ENCODE data around the gene EGFL7.

The EGFL7 gene

DNA sequence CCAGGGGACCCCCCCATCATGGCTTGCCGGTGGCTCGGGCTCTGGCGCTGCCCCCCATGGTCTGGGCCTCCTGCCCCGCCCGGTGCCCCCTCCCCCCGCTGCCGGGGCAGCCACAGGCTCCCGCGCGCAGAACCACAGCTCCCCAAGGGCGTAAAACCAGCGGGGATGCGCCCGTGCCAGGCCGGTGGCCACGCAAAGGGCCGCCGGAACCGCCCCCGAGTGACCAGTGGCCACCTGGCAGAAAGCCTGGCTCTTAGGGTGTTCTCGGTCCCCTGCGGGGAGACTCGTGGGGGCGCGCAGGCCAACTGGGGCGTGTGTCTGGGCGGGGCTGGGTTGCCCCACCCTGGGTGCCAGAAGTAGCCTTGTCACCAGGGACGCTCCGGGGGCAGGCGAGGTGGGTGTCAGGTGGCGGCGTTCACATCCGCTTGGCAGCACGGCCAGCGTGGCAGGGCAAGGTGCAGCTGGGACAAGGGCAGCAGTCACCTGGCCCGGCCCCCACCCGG lies 25.1 kb downstream of the EGFL7 start:
- Histone ChIP-seq H3K4me1 (ENCODE audit: control insufficient read depth in 2 of 2, insufficient read depth in 2 of 2, low read length in 2 of 2) (peaks cover 32 to 50% of the 10 kb centered on the region in 2 donors), H3K9ac (ENCODE audit: low read depth in 1 of 2, low read length in 2 of 2) (peak overlapping the region in 1 of 2 donors; percentile 56), H3K27ac (ENCODE audit: low read depth in 2 of 2, low read length in 2 of 2) (peak overlapping the region; percentile 86 to 92), H3K36me3 (ENCODE audit: control insufficient read depth in 2 of 2, insufficient read depth in 2 of 2, low read length in 2 of 2) (peaks cover 0 to 2% of the 10 kb centered on the region in 2 donors), H3K9me3 (ENCODE audit: control insufficient read depth in 2 of 2, low read length in 2 of 2) (no peaks in the 10 kb centered on the region), H3K27me3 (ENCODE audit: control insufficient read depth in 2 of 2, insufficient read depth in 2 of 2, low read length in 2 of 2) (no peaks in the 10 kb centered on the region), H3K4me3 (ENCODE audit: low read length in 2 of 2) (peak overlapping the region in 1 of 2 donors; percentile 25)

DNA sequence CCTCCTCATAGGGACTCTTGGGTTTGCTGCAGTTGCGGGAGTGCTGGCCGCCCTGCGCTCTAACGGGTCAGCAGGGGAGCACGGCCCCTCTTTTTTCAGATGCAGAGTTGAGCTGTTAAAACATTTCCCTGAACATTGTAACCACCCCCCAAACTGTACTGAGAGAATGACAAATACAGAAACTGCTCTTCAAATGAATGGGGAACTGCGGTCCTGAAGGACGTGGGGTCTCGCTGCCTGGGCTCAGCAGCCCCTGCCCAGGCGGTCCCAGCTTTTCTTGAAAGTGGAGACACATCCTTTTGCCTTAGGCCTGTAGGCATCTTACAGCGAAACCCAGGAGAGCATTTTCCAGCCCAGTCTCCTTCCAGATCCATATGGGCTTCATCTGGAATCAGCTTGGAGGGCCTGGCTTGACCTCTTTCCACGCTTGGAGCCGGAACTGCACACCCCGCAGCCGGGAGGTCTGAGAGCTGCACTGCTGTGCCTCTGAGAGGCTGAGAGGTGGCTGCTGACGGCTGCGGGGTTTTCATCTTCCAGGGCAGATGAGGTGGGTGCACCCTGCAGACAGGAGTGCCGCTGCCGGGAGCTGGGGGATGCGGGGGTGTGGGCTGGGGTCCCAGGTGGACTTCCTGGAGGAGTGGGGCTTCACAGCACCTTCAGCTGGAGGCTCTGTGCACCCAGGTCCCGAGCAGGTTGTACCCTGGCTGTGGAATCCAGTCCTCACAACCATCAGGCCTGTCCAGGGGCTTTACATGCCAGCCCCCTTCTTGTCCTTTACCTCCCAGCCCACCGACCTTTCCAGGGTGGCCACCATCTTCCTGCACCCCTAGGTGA lies 25.8 kb downstream of the EGFL7 start:
- no peaks in the 10 kb centered on the region for H3K9me3 ChIP-seq (ENCODE audit: control insufficient read depth in 2 of 2, low read length in 2 of 2)
- H3K27ac ChIP-seq (ENCODE audit: low read depth in 2 of 2, low read length in 2 of 2) = peak overlapping the region; percentile 86 to 92
- H3K4me1 ChIP-seq (ENCODE audit: control insufficient read depth in 2 of 2, insufficient read depth in 2 of 2, low read length in 2 of 2) = peaks cover 39 to 57% of the 10 kb centered on the region in 2 donors
- no peak overlapping the region for H3K4me3 ChIP-seq (ENCODE audit: low read length in 2 of 2)
- H3K36me3 ChIP-seq (ENCODE audit: control insufficient read depth in 2 of 2, insufficient read depth in 2 of 2, low read length in 2 of 2) = peaks cover 0 to 2% of the 10 kb centered on the region in 2 donors
- no peaks in the 10 kb centered on the region for H3K27me3 ChIP-seq (ENCODE audit: control insufficient read depth in 2 of 2, insufficient read depth in 2 of 2, low read length in 2 of 2)
- peak overlapping the region in 1 of 2 donors; percentile 56 for H3K9ac ChIP-seq (ENCODE audit: low read depth in 1 of 2, low read length in 2 of 2)

DNA sequence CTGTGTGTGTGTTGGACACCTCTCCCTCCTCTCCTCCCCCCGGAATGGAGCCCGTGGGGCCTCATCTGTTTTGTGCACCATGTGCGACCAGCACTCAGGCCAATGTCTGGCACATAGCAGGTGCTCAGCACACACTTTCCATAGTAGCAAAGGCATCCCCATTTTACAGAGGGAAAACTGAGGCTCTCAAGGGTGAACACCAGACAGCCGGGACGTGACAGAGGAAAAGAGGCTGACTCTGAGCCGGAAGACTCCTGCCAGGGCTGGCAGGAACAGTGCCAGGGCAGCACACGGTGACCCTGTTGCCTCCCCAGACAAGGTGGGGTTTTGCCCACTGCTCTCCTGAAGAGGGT lies 26.4 kb downstream of the EGFL7 start:
- Histone ChIP-seq H3K27ac (ENCODE audit: low read depth in 2 of 2, low read length in 2 of 2) (peak overlapping the region in 1 of 2 donors; percentile 92), H3K4me3 (ENCODE audit: low read length in 2 of 2) (no peak overlapping the region), H3K4me1 (ENCODE audit: control insufficient read depth in 2 of 2, insufficient read depth in 2 of 2, low read length in 2 of 2) (peaks cover 40 to 62% of the 10 kb centered on the region in 2 donors), H3K36me3 (ENCODE audit: control insufficient read depth in 2 of 2, insufficient read depth in 2 of 2, low read length in 2 of 2) (no peaks in the 10 kb centered on the region), H3K9ac (ENCODE audit: low read depth in 1 of 2, low read length in 2 of 2) (peak overlapping the region in 1 of 2 donors; percentile 41), H3K27me3 (ENCODE audit: control insufficient read depth in 2 of 2, insufficient read depth in 2 of 2, low read length in 2 of 2) (no peaks in the 10 kb centered on the region), H3K9me3 (ENCODE audit: control insufficient read depth in 2 of 2, low read length in 2 of 2) (no peaks in the 10 kb centered on the region)

DNA sequence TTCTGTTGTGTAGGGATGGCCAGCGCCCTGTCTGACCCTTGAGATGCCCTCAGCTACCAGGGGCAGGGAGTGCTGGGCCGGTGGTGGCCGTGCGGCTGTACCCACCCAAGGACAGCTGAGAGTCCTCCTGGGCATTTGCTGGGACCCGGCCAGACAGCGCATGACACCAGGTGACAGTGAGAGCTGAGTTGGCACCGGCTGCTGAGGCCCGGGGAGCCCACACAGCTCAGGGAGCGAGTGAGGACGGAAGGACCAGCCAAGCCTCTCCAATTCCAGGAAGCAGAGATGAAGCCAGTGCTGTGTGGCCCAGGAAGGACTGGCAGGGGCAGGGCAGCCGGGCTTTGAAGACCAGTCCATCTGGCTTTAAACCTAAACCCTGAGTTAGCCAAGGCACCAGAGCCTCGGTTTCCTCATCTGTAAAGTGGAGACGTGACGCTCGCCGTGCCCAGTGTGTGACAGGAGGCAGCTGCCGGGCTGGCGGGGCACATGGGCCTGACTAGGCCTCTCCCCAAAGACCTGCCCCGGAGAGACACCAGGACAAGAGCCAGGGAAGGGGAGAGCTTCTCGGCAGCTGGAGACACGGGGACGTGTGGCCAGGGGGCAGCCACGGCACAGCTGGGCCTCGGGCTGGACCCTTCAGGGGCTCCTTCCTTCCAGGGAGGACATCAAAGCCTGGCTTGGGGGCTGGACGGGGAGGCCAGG lies 27.5 kb downstream of the EGFL7 start:
- Histone ChIP-seq H3K27ac (ENCODE audit: low read depth in 2 of 2, low read length in 2 of 2) (no peak overlapping the region), H3K36me3 (ENCODE audit: control insufficient read depth in 2 of 2, insufficient read depth in 2 of 2, low read length in 2 of 2) (no peaks in the 10 kb centered on the region), H3K9me3 (ENCODE audit: control insufficient read depth in 2 of 2, low read length in 2 of 2) (no peaks in the 10 kb centered on the region), H3K27me3 (ENCODE audit: control insufficient read depth in 2 of 2, insufficient read depth in 2 of 2, low read length in 2 of 2) (no peaks in the 10 kb centered on the region), H3K4me1 (ENCODE audit: control insufficient read depth in 2 of 2, insufficient read depth in 2 of 2, low read length in 2 of 2) (peaks cover 41 to 69% of the 10 kb centered on the region in 2 donors), H3K9ac (ENCODE audit: low read depth in 1 of 2, low read length in 2 of 2) (no peak overlapping the region), H3K4me3 (ENCODE audit: low read length in 2 of 2) (no peak overlapping the region)

DNA sequence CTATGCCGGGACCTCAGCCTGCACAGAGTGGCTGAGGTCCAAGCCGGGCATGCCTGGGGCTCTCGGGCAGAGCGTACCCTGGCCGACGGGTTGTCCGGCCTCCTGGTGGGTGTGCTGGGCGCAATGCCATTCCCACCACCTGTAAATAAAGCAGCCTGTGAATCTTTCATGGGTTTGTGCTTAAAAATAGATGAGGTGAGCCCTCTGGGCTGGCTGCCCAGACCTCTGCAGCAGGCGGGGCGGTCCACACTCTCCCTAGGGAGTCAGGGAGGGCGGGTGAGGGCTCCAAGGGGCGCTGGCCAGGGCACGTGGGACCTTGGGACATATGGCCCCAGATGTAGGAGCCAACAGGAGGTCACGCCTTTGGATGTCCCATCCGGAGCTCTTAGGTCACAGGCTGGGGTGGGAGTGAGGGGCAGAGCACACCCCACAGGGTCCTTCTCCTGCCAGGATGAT lies 28.1 kb downstream of the EGFL7 start:
- H3K27ac ChIP-seq (ENCODE audit: low read depth in 2 of 2, low read length in 2 of 2) = no peak overlapping the region
- no peaks in the 10 kb centered on the region for H3K27me3 ChIP-seq (ENCODE audit: control insufficient read depth in 2 of 2, insufficient read depth in 2 of 2, low read length in 2 of 2)
- no peaks in the 10 kb centered on the region for H3K9me3 ChIP-seq (ENCODE audit: control insufficient read depth in 2 of 2, low read length in 2 of 2)
- no peak overlapping the region for H3K9ac ChIP-seq (ENCODE audit: low read depth in 1 of 2, low read length in 2 of 2)
- peaks cover 41 to 69% of the 10 kb centered on the region in 2 donors for H3K4me1 ChIP-seq (ENCODE audit: control insufficient read depth in 2 of 2, insufficient read depth in 2 of 2, low read length in 2 of 2)
- H3K4me3 ChIP-seq (ENCODE audit: low read length in 2 of 2) = no peak overlapping the region
- H3K36me3 ChIP-seq (ENCODE audit: control insufficient read depth in 2 of 2, insufficient read depth in 2 of 2, low read length in 2 of 2) = no peaks in the 10 kb centered on the region

DNA sequence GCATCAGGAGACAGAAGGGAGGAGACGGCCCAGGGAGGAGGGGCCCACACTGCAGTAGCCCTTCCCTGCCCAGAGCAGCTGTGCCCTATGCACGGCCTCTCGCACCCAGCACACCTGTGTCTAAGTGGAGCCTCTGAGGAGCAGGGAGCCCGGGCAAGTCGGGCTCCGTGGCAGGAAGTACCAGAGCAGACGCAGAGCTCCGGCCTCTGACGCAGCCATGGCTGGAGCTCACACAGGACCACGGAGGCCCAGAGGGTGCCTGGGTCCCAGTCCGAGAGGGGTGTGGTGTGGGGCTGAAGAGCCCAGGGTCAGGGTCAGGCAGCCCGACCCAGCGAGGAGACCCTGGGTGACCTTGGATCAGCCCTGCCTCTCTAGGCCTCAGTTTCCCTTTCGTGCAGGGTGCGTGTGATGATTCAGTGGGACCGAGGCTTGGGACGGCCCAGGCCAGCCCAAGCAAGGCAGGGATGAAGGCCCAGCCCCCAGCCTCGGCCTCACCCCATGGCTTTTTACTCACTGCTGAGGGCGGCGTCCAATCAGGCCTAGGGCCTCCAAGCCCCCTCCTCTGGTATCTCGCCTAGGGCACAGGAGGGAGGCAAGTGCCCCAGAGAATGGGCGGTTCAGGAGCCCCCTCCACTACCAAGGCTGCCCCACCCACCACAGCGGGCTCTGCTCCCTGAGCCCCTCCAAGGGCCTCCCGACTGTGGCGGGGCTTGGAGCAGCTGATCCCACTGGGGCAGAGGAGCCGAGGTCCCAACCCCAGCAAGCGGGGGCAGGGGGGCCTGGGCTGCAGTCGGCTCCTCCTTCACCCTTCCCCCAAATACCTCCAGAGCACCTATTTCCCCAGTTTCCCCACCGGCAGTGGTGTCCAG lies 28.8 kb downstream of the EGFL7 start:
- Histone ChIP-seq H3K9me3 (ENCODE audit: control insufficient read depth in 2 of 2, low read length in 2 of 2) (no peaks in the 10 kb centered on the region), H3K9ac (ENCODE audit: low read depth in 1 of 2, low read length in 2 of 2) (no peak overlapping the region), H3K36me3 (ENCODE audit: control insufficient read depth in 2 of 2, insufficient read depth in 2 of 2, low read length in 2 of 2) (no peaks in the 10 kb centered on the region), H3K4me3 (ENCODE audit: low read length in 2 of 2) (no peak overlapping the region), H3K4me1 (ENCODE audit: control insufficient read depth in 2 of 2, insufficient read depth in 2 of 2, low read length in 2 of 2) (peaks cover 37 to 69% of the 10 kb centered on the region in 2 donors), H3K27me3 (ENCODE audit: control insufficient read depth in 2 of 2, insufficient read depth in 2 of 2, low read length in 2 of 2) (no peaks in the 10 kb centered on the region), H3K27ac (ENCODE audit: low read depth in 2 of 2, low read length in 2 of 2) (no peak overlapping the region)

DNA sequence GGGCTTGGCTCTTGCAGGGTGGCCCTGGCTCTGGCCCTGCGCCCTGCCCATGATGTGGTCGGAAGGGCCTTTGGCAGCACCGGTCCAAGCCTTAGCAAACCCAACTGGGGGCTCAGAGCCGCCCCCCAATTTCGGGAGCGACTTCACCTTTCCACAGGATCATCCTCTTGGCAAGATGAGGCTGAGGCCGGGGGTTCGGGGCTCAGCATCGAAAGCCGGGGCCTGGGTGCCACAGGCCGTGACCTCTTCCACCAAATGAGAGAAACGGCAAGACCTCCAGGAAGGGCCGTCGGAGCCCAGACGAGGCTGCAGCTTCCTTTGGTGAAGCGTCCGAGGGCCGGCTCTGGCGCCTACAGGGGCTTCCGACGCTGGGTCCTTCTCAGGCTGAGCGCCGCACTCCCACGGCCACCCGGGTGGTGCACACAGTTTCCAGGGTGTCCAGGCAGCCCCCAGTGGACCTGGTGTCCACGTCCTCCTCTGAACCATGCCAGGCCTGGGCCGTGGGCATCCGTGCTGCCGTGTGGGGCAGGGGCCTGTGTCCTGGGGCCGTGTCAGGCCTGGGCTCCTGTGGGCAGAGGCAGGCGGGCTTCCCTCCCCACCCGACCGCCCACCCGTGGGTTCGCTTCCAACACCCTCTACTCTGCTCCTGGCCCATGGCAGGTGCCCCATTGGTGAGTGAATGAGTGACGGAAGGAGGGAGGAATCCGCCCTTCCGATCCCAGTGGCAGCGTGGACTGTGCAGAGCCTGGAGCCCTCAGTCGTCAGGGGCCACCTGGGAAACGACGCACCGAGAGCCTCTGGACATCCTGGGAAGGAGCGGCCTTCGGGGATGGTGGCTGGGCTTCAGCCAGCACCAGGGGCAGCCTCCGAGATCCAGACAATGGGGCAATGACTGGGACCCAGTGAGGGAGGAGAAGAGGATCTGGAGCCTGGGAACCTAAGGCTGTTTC lies 29.7 kb downstream of the EGFL7 start:
- H3K4me1 ChIP-seq (ENCODE audit: control insufficient read depth in 2 of 2, insufficient read depth in 2 of 2, low read length in 2 of 2) = peaks cover 42 to 74% of the 10 kb centered on the region in 2 donors
- H3K36me3 ChIP-seq (ENCODE audit: control insufficient read depth in 2 of 2, insufficient read depth in 2 of 2, low read length in 2 of 2) = no peaks in the 10 kb centered on the region
- peak overlapping the region; percentile 7 to 45 for H3K4me3 ChIP-seq (ENCODE audit: low read length in 2 of 2)
- H3K9ac ChIP-seq (ENCODE audit: low read depth in 1 of 2, low read length in 2 of 2) = peak overlapping the region; percentile 15 to 52
- no peaks in the 10 kb centered on the region for H3K9me3 ChIP-seq (ENCODE audit: control insufficient read depth in 2 of 2, low read length in 2 of 2)
- peak overlapping the region; percentile 89 to 92 for H3K27ac ChIP-seq (ENCODE audit: low read depth in 2 of 2, low read length in 2 of 2)
- H3K27me3 ChIP-seq (ENCODE audit: control insufficient read depth in 2 of 2, insufficient read depth in 2 of 2, low read length in 2 of 2) = peaks cover 0 to 3% of the 10 kb centered on the region in 2 donors

DNA sequence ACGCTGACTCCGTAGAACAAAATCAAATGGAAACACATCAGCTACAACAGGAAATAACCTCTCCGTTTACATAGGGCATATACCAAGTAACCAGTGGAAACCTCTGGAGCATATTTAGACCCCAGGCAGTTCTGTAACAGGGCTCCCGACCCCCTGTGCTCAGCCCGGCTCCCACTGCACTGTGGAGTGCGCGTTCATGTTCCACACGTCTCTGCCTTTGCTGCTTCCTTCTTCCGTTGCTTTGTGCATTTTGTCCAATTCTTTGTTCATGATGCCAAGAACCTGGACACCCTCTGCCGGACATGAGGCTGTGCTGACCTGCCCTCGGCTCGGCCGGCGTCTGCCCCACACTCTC lies 30.4 kb downstream of the EGFL7 start:
- Histone ChIP-seq H3K4me3 (ENCODE audit: low read length in 2 of 2) (peak overlapping the region; percentile 7 to 45), H3K27me3 (ENCODE audit: control insufficient read depth in 2 of 2, insufficient read depth in 2 of 2, low read length in 2 of 2) (peaks cover 0 to 8% of the 10 kb centered on the region in 2 donors), H3K4me1 (ENCODE audit: control insufficient read depth in 2 of 2, insufficient read depth in 2 of 2, low read length in 2 of 2) (peaks cover 43 to 75% of the 10 kb centered on the region in 2 donors), H3K36me3 (ENCODE audit: control insufficient read depth in 2 of 2, insufficient read depth in 2 of 2, low read length in 2 of 2) (no peaks in the 10 kb centered on the region), H3K27ac (ENCODE audit: low read depth in 2 of 2, low read length in 2 of 2) (peak overlapping the region; percentile 89 to 92), H3K9me3 (ENCODE audit: control insufficient read depth in 2 of 2, low read length in 2 of 2) (no peaks in the 10 kb centered on the region), H3K9ac (ENCODE audit: low read depth in 1 of 2, low read length in 2 of 2) (peak overlapping the region; percentile 15 to 52)
